Lung (tissue), 13 donors: ENCODE results near the gene SLC11A2. TPM values are rescaled to one million over a fixed set of nuclear protein-coding genes. Genes with fewer than 3 reads are reported as not detected.
"Not testable (repeated sequence)": the region's sequence is repeated elsewhere in the genome, so short reads cannot be mapped to it uniquely, and the experiment has no call there.

Source experiments
- ATAC-seq: fragments of 200-7000 bp; cut with Tn5 transposase; one replicate; pipeline ENCODE4 v1.9.1; 2020; ENCODE audit warnings: moderate number of reproducible peaks; ENCODE audit not compliant: insufficient read depth, low FRiP score
- DNase-seq, 3 donors: peaks; one replicate each; pipeline ENCODE4 v3.0.0-alpha.2; 2013 to 2017
- H3K27ac ChIP-seq, 2 donors: one replicate each; pipeline ENCODE4 v1.5.1; 2013; ENCODE audit warnings: mild to moderate bottlenecking in 2 of 2, moderate library complexity in 2 of 2, control low read depth in 1 of 2, inconsistent platforms in 1 of 2, low read depth in 1 of 2, low read length in 1 of 2
- H3K27me3 ChIP-seq, 3 donors: one replicate each; pipeline ENCODE4 v1.5.1; 2013; ENCODE audit warnings: low read length in 2 of 3; ENCODE audit not compliant: control insufficient read depth in 3 of 3, insufficient read depth in 3 of 3
- H3K36me3 ChIP-seq, 4 donors: one replicate each; pipeline ENCODE4 v1.5.1; 2013; ENCODE audit warnings: low read length in 4 of 4, mild to moderate bottlenecking in 1 of 4, moderate library complexity in 1 of 4; ENCODE audit not compliant: control insufficient read depth in 4 of 4, insufficient read depth in 4 of 4
- H3K4me1 ChIP-seq, 5 donors: one replicate each; pipeline ENCODE4 v1.5.1; 2013; ENCODE audit warnings: low read length in 5 of 5, mild to moderate bottlenecking in 2 of 5, moderate library complexity in 1 of 5; ENCODE audit not compliant: control insufficient read depth in 5 of 5, insufficient read depth in 5 of 5
- H3K4me3 ChIP-seq: one replicate; pipeline ENCODE4 v1.5.1; 2013; ENCODE audit warnings: mild to moderate bottlenecking, control low read depth, moderate library complexity
- H3K9ac ChIP-seq, 2 donors: one replicate each; pipeline ENCODE4 v1.5.1; 2013; ENCODE audit warnings: low read length in 2 of 2, control low read depth in 1 of 2; ENCODE audit not compliant: insufficient read depth in 1 of 2
- H3K9me3 ChIP-seq, 4 donors: one replicate each; pipeline ENCODE4 v1.5.1; 2013; ENCODE audit warnings: low read length in 3 of 4, mild to moderate bottlenecking in 1 of 4, moderate library complexity in 1 of 4; ENCODE audit not compliant: control insufficient read depth in 4 of 4, insufficient read depth in 3 of 4
- WGBS, 2 donors: extraction: QIAGEN DNeasy Blood & Tissue Kit; methylation state at CpG; one replicate each; pipeline ENCODE4 v1.1.7; 2013; 5-methylcytosine and 5-hydroxymethylcytosine counted together
- polyA plus RNA-seq, 2 donors: library from polyadenylated mRNA; stranded (reverse); fragments of 200-250 nt; gene quantifications; one replicate each; pipeline ENCODE4 v1.2.1, GENCODE V29; 2013
- small RNA-seq: library from RNA; depleted of rRNA; stranded (forward); fragments of <200 nt; gene quantifications from one replicate; pipeline ENCODE3, GENCODE V24; 2014; ENCODE audit warnings: low replicate concordance
- total RNA-seq, 2 donors: library from RNA; depleted of rRNA in 1 of 2; stranded (reverse); fragments of >200 nt in 1 of 2; gene quantifications; one replicate each; pipeline ENCODE4 v1.2.1, GENCODE V29; 2014 to 2021
- TF ChIP-seq, protein P1 (sequence below): IDR thresholded peaks from 2 replicates; pipeline ENCODE4 v1.5.1; 2012; ENCODE audit warnings: mild to moderate bottlenecking; ENCODE audit errors: control extremely low read depth, extremely low read depth
- donor health status: control.
- donor health status: control.
- donor health status: Bipolar disorder and iron deficiency.
- donor health status: healthy.
- donor health status: DM: yes; HTN: yes; CAD: no.

The SLC11A2 gene
- total and polyA plus RNA-seq, 4 donors: 29.2 to 129 (median 90.6) TPM

DNA sequence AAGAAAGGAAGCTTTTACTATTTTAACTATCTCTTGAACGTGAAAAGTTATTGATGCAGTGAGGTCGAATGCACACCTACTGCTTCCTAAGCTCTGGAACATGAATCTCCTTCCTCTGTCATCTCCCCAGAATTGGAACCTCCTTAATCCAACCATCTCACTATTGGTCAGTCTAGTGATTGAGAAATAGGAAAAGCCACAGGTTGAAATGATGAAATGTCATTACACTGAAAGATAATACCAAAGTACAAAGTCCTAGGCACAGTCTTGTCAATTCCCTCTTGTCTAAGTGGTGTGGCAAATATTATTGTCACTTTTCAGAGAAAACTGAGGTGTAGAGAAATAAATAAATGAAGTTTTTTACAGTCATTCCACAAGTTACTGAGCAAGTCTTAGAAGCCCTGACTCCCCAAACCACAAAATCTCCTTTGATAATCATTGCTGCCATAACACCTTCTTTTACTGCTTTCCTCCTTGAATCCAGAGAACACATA, 93.3 kb downstream of the SLC11A2 start:
- WGBS, 2 donors: 58 to 74% methylated on average over 2 of the region's 2 CpGs
- DNase-seq (no peak), ATAC-seq (no peak)
- H3K4me3 ChIP-seq: no peak overlapping the region
- H3K27me3 ChIP-seq: no peaks in the 10 kb centered on the region
- peaks cover 0 to 20% (median 7%) of the 10 kb centered on the region in 4 donors for H3K36me3 ChIP-seq
- no peak overlapping the region for H3K27ac ChIP-seq
- TF ChIP-seq, protein P1, sequence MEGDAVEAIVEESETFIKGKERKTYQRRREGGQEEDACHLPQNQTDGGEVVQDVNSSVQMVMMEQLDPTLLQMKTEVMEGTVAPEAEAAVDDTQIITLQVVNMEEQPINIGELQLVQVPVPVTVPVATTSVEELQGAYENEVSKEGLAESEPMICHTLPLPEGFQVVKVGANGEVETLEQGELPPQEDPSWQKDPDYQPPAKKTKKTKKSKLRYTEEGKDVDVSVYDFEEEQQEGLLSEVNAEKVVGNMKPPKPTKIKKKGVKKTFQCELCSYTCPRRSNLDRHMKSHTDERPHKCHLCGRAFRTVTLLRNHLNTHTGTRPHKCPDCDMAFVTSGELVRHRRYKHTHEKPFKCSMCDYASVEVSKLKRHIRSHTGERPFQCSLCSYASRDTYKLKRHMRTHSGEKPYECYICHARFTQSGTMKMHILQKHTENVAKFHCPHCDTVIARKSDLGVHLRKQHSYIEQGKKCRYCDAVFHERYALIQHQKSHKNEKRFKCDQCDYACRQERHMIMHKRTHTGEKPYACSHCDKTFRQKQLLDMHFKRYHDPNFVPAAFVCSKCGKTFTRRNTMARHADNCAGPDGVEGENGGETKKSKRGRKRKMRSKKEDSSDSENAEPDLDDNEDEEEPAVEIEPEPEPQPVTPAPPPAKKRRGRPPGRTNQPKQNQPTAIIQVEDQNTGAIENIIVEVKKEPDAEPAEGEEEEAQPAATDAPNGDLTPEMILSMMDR: no peak
- H3K9me3 ChIP-seq: peaks cover 0 to 7% (median 3%) of the 10 kb centered on the region in 4 donors
- no peak overlapping the region for H3K9ac ChIP-seq
- H3K4me1 ChIP-seq: peaks cover 5 to 26% (median 9%) of the 10 kb centered on the region in 5 donors

GRCh38 chr12:50930477-50930876, 95.7 kb downstream of the SLC11A2 start:
- H3K4me1 ChIP-seq: peaks cover 5 to 41% (median 12%) of the 10 kb centered on the region in 5 donors

DNA sequence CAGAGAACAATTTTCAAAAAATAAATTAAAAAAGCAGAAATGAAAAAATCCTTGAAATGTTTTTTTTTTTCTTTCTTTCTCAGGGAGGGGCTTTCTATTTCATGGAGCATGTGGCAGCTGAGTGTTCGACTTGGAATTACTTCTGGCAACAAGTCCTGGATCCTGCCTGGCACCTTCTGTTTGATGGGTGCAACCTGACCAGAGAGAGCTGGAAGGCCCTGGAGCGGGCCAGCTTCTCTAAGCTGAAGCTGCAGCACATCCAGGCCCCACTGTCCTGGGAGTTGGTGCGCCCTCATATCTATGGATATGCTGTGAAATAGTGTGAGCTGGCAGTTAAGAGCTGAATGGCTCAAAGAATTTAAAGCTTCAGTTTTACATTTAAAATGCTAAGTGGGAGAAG, 96.4 kb downstream of the SLC11A2 start:
- TF ChIP-seq, protein P1: no peak
- no peaks in the 10 kb centered on the region for H3K9me3 ChIP-seq
- 87 to 95% methylated on average over 3 of the region's 3 CpGs for WGBS, 2 donors
- no peak overlapping the region for H3K9ac ChIP-seq
- H3K27me3 ChIP-seq: no peaks in the 10 kb centered on the region
- no peak for DNase-seq
- ATAC-seq: no peak
- H3K4me3 ChIP-seq: no peak overlapping the region
- H3K27ac ChIP-seq: no peak overlapping the region
- peaks cover 3 to 35% (median 12%) of the 10 kb centered on the region in 5 donors for H3K4me1 ChIP-seq
- H3K36me3 ChIP-seq: peaks cover 0 to 20% (median 3%) of the 10 kb centered on the region in 4 donors

More at GRCh38 chr12:50930477-50930876, 95.7 kb downstream of the SLC11A2 start:
- not testable (repeated sequence) for DNase-seq, H3K27me3 ChIP-seq, H3K4me3 ChIP-seq, H3K9me3 ChIP-seq, H3K9ac ChIP-seq, ATAC-seq
- Histone ChIP-seq H3K36me3 (peaks cover 0 to 20% (median 3%) of the 10 kb centered on the region in 4 donors), H3K27ac (peak overlapping the region in 1 of 2 donors; percentile 67)
- 87 to 89% methylated on average over 12 of the region's 12 CpGs for WGBS, 2 donors

Small RNA genes within 50 kb of the gene (small RNA-seq; reads per million reads assigned to genes)
- gene AC008121.1 (not detected), gene RF00019 (not detected), gene RNU6-1273P (not detected), gene RNU6-87P (not detected)

Other genes with a start within 250 kb of the SLC11A2 start
- gene TMPRSS12, start 183.5 kb downstream of the SLC11A2 start, total RNA-seq: not detected
- gene TMPRSS12, start 183.5 kb downstream of the SLC11A2 start, polyA plus RNA-seq: not detected
- not detected for gene HIGD1C, start 73.8 kb downstream of the SLC11A2 start, total RNA-seq
- not detected for gene HIGD1C, start 73.8 kb downstream of the SLC11A2 start, polyA plus RNA-seq
- gene LETMD1, start 21.9 kb upstream of the SLC11A2 start, total RNA-seq: 10 to 100 TPM; 45.2 to 81.6 TPM
- gene LETMD1, start 21.9 kb upstream of the SLC11A2 start, polyA plus RNA-seq: 10 to 100 TPM; 29.9 to 52.0 TPM
- gene CSRNP2, start 57.2 kb upstream of the SLC11A2 start, total RNA-seq: 10 to 100 TPM; 29.1 to 29.9 TPM
- 10 to 100 TPM; 10.7 to 12.0 TPM for gene CSRNP2, start 57.2 kb upstream of the SLC11A2 start, polyA plus RNA-seq
- gene TFCP2, start 146.8 kb upstream of the SLC11A2 start, total RNA-seq: 10 to 100 TPM; 23.2 to 27.5 TPM
- 10 to 100 TPM in 1 of 2 donors, 1 to 10 TPM in 1; 9.6 to 14.9 TPM for gene TFCP2, start 146.8 kb upstream of the SLC11A2 start, polyA plus RNA-seq
- 10 to 100 TPM in 1 of 2 donors, 1 to 10 TPM in 1; 9.1 to 16.1 TPM for gene POU6F1, start 191.7 kb upstream of the SLC11A2 start, total RNA-seq
- 1 to 10 TPM; 3.0 to 9.4 TPM for gene POU6F1, start 191.7 kb upstream of the SLC11A2 start, polyA plus RNA-seq
- gene DAZAP2, start 212.4 kb upstream of the SLC11A2 start, total RNA-seq: 100 to 1,000 TPM; 186 to 215 TPM
- 100 to 1,000 TPM; 146 to 644 TPM for gene DAZAP2, start 212.4 kb upstream of the SLC11A2 start, polyA plus RNA-seq
- gene SMAGP, start 244.0 kb upstream of the SLC11A2 start, total RNA-seq: 10 to 100 TPM in 1 of 2 donors, 1 to 10 TPM in 1; 9.7 to 26.0 TPM
- gene SMAGP, start 244.0 kb upstream of the SLC11A2 start, polyA plus RNA-seq: 10 to 100 TPM; 17.0 to 17.3 TPM